ENCODE measurements around the gene ANKEF1.

The ANKEF1 gene

DNA sequence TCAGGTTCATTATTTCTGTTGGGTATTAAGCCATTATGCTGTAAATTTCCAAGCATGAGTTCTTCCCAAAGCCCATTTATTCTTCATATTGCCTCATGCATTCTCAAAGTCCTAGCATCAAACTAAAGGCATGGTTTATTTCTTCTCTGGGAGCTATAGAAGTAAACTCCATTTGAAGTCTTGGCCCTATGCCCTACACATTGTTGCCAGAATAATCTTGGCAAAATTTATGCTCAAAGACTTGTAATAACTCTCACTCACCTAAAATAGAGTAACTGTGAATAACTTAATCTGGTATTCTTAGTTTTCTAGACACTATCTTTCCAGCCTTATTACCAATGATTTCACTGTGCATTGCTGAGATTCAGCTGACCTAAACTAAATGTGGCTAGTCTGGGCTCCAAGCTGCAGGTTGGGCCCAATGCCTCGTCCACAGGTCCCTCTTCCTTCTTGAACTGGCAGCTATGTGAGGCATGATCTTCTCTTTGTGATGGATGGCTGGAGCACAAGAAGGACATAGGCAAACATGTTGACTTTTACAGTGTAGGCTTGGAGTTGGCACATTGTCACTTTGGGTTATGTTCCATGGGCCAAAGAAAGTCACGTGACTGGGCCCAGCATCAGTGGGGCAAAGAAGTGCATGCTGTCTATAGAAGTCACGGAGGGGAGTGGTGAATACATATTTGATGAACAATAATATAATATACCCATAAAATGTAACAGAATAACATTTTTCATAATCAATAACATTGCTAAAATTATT is 39.1 kb upstream of the ANKEF1 start:
- H3K27ac ChIP-seq = no peak overlapping the region
- no peak for TF ChIP-seq ZFX (IDR thresholded peaks at IDR 0.05; ENCODE audit: borderline replicate concordance)
- TF ChIP-seq, protein P1, sequence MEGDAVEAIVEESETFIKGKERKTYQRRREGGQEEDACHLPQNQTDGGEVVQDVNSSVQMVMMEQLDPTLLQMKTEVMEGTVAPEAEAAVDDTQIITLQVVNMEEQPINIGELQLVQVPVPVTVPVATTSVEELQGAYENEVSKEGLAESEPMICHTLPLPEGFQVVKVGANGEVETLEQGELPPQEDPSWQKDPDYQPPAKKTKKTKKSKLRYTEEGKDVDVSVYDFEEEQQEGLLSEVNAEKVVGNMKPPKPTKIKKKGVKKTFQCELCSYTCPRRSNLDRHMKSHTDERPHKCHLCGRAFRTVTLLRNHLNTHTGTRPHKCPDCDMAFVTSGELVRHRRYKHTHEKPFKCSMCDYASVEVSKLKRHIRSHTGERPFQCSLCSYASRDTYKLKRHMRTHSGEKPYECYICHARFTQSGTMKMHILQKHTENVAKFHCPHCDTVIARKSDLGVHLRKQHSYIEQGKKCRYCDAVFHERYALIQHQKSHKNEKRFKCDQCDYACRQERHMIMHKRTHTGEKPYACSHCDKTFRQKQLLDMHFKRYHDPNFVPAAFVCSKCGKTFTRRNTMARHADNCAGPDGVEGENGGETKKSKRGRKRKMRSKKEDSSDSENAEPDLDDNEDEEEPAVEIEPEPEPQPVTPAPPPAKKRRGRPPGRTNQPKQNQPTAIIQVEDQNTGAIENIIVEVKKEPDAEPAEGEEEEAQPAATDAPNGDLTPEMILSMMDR (IDR thresholded peaks at IDR 0.05) = no peak

DNA sequence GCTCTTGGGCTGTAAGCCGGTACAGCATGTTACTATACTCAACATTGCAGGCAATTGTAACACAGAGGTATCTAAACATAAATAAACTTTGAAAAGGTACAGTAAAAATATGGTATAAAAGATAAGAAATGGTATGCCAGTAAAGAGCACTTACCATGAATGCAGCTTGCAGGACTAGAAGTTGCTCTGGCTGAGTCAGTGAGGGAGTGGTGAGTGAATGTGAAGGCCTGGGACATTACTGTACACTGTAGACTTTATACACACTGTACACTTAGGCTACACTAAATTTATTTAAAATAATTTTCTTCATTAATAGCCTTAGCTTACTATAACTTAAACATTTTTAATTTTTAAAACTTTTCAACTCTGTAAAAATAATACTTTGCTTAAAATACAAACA is 37.8 kb upstream of the ANKEF1 start:
- no peak overlapping the region for H3K27ac ChIP-seq

GRCh38 chr20:9999645-10000044 is 35.1 kb upstream of the ANKEF1 start:
- TF ChIP-seq ZFX (IDR thresholded peaks at IDR 0.05; ENCODE audit: borderline replicate concordance) = no peak
- TF ChIP-seq, protein P1 (IDR thresholded peaks at IDR 0.05) = no peak
- H3K27ac ChIP-seq = no peak overlapping the region

More for the DNA sequence above, 37.8 kb upstream of the ANKEF1 start:
- TF ChIP-seq, protein P1 (IDR thresholded peaks at IDR 0.05) = no peak
- TF ChIP-seq ZFX (IDR thresholded peaks at IDR 0.05; ENCODE audit: borderline replicate concordance) = no peak

- TF ChIP-seq, protein P1 (IDR thresholded peaks at IDR 0.05) = no peak
- TF ChIP-seq ZFX (IDR thresholded peaks at IDR 0.05; ENCODE audit: borderline replicate concordance) = no peak
- H3K27ac ChIP-seq = no peak overlapping the region
Observed at GRCh38 chr20:10002866-10003265, 31.9 kb upstream of the ANKEF1 start.

- TF ChIP-seq, protein P1 (IDR thresholded peaks at IDR 0.05) = no peak
- TF ChIP-seq ZFX (IDR thresholded peaks at IDR 0.05; ENCODE audit: borderline replicate concordance) = no peak
- H3K27ac ChIP-seq = no peak overlapping the region
Observed at GRCh38 chr20:10004900-10005299, 29.9 kb upstream of the ANKEF1 start.

GRCh38 chr20:10005885-10006284 is 28.9 kb upstream of the ANKEF1 start:
- no peak for TF ChIP-seq ZFX (IDR thresholded peaks at IDR 0.05; ENCODE audit: borderline replicate concordance)
- TF ChIP-seq, protein P1 (IDR thresholded peaks at IDR 0.05) = no peak
- H3K27ac ChIP-seq = no peak overlapping the region

GRCh38 chr20:10006447-10007090 is 28.2 kb upstream of the ANKEF1 start:
- no peak overlapping the region for H3K27ac ChIP-seq
- no peak for TF ChIP-seq ZFX (IDR thresholded peaks at IDR 0.05; ENCODE audit: borderline replicate concordance)
- TF ChIP-seq, protein P1 (IDR thresholded peaks at IDR 0.05) = no peak

Data from 22Rv1 (cell line).